OCI-LY7 (cell line): Measurements from ENCODE around the gene RAD51B.

ENCODE experiments used
- CTCF ChIP-seq: fragments of 200-600 bp; sonication (generic); conservative IDR thresholded peaks from 2 replicates; pipeline ENCODE4 v1.5.1; 2014; ENCODE audit warnings: mild to moderate bottlenecking, antibody characterized with exemption, low read length, moderate library complexity, mixed read lengths
- EZH2phosphoT487 ChIP-seq: fragments of 200-600 bp; sonication (generic); IDR thresholded peaks from 2 replicates; pipeline ENCODE4 v1.6.1; 2018; ENCODE audit warnings: low read depth, borderline replicate concordance, mild to moderate bottlenecking, mixed run types, antibody characterized with exemption, low read length, moderate library complexity, mixed read lengths

DNA sequence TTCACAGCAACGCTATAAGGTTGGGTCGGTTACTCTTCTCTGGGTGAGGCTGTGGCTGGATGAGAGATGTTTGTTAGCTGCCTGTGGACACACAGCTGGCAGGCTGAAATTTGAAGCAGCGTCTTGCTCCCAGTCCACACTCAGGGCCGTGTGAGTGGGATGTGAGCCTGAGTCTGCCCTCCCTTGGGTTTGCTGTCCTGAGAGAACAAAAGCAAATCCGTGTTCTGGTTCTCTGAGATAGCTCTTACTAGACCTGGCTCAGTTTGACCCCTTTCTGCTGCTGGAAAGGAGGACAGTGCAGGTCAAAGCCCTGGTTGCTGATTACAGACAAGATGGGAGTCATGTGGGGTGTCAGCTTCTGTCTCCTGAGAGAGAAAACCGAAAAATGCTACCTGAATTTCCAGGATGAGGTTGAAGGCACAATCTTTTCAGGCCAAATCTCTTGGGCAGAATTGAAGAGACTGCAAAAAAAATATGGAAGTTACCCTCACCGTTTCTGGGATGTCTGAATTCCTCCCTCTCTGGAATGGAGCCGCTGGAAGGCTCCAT lies 702.5 kb downstream of the RAD51B start:
- TF ChIP-seq CTCF, result no peak
- no peak for TF ChIP-seq EZH2phosphoT487
